CD4-positive, alpha-beta T cell treated with Interleukin-17A for 1 hour (primary cell): ENCODE results near the gene NELL1.

ENCODE experiments used
- DNase-seq: peaks from one replicate; pipeline ENCODE4 v3.0.0-alpha.2; 2020

The NELL1 gene

GRCh38 chr11:21529187-21529586, 859.8 kb downstream of the NELL1 start:
- no peak for DNase-seq

GRCh38 chr11:21534288-21534687, 864.9 kb downstream of the NELL1 start:
- DNase-seq, result no peak

DNA sequence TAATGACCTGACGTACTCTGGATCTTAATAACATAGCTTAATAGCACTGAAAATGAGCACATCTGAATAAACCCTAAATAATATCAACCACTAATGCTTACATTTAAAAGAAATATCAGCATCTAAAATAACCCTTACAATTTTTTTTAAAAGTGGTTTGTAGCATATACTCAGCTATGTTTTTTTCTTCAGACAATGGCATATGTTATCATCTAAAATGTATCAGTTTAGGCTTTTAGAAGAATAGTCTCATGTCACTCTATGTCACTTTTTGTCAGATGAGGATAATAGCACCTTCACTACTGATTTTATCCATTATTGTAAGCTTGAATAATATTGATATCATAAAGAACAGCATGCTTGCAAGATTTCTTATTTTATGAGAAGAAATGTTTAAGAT, 868.6 kb downstream of the NELL1 start:
- DNase-seq, result no peak

DNA sequence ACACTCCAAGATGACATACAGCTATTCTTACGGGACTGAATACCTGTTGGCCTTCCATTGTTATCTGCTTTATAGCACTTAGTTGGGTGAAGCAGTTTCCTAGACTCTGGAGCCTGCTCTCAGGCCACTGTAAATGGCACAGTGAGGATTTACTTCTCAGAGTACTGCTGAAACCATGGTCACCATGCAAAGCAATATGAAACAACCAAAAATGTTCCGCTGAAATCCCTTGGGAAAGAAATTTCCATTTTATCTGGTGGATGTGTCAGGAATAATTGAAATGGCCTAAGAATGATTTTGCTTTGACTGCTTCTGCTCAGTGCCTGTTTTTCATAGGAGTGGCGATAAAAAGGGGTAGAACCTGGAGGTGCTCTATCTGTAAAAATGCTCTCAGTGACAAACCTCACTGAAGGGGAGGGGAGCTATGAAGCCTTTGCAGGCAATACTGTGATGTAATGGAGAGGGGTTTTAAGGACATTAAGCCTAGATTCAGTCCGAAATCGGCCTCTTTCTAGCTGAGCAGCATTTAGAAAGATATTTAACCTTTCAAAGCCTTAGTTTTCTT, 871.9 kb downstream of the NELL1 start:
- DNase-seq, result no peak

GRCh38 chr11:21543901-21544300, 874.5 kb downstream of the NELL1 start:
- DNase-seq, result no peak

DNA sequence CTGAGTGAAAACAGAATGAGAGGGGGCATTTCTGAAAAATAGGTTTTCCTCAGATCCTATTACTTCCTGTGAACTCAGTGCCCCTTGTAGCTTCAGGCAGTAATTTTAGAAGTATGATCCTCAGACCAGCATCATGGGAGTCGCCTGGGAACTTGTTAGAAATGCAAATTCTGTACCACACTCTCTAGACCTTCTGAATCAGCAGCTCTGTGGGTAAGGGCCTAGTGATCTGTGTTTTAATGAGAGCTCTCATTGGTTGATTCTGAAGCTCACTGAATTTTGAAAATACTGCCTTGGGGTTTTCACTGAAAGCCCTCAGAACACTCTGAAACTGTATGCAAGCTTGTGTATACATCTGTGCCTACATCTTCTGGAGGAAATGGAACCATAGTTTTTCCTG, 876.3 kb downstream of the NELL1 start:
- DNase-seq, result no peak

DNA sequence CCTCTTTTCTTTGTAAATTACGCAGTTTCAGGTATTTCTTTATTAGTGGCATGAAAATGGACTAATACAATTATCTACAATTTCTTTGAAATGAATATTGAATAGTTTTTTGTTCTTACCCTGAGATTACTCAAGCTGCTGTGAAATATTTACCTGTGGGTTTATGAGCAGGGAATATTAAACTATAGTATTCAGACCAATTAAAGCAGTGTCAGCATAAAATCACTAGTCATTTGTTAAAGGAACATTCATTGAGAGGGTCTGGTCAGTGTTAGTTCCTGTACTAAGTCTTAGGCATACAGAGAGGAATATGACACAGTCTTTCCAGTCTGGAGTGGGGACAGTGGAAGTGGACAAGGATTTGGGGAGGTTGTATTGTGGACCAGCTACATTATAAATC, 877.3 kb downstream of the NELL1 start:
- DNase-seq, result no peak

GRCh38 chr11:21552911-21553310, 883.5 kb downstream of the NELL1 start:
- no peak for DNase-seq

- no peak for DNase-seq
Measured at GRCh38 chr11:21553795-21554194, 884.4 kb downstream of the NELL1 start.

DNA sequence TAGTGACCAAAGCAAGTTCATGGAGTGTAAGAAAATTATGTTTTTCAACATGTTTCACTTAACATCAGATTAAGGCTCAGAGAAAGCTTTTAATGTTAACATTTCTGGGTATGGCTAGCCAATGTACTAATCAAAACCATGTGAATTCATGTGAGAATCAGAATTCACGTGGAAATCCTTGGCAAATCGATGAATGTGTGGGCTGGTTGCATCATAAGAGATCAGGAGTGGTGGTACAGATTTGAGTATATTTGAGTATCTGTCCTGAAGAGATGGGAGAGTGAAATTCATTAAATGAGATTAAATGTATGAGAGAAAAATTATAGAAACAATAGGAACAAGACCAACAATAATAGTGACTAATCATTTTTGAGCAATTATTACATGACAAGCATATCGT, 884.9 kb downstream of the NELL1 start:
- DNase-seq, result no peak

- no peak for DNase-seq
Measured at GRCh38 chr11:21556926-21557325, 887.5 kb downstream of the NELL1 start.

DNA sequence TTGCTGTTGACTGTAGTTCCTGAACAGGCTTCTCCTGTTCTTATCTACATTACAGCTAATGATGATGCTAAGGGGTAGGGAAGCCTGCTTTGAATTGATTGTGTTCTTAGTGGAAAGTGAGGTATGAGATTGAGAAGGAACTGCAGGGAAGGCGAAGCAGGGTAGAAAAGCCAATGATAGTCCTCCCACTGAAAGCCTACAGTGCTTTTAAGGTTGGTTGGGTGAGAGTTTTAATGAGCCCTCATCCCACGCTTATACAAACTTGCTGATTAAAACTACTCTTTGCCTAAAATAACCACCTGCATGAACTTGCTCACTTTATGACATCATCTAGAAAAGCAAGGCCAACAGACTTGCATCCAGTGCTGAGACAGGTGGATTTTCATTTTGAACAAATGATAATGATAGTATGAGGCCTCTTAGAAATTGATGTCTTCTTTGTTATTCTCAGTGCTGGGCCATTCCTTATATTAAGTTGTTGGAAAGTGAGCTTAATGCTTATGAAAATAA, 891.1 kb downstream of the NELL1 start:
- no peak for DNase-seq

DNA sequence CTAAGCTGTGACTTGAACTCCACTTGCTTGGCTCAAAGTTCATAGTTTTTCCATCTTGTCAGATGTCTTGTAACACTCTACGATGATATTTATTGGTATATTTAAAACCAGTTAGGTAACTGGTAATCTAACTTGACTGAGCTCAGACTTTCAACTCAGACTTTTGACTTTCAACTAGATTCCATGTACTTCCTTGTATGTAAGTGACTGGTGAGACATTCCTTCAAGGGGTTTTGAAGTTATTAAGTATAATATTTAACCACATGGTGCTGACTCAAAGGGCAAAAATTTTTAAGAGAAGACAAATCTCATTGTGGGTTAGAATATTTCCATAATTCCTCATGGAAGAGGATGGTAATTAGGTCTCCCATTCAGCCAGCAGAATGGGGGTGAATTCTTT, 892.2 kb downstream of the NELL1 start:
- no peak for DNase-seq

GRCh38 chr11:21564095-21564494, 894.7 kb downstream of the NELL1 start:
- no peak for DNase-seq

DNA sequence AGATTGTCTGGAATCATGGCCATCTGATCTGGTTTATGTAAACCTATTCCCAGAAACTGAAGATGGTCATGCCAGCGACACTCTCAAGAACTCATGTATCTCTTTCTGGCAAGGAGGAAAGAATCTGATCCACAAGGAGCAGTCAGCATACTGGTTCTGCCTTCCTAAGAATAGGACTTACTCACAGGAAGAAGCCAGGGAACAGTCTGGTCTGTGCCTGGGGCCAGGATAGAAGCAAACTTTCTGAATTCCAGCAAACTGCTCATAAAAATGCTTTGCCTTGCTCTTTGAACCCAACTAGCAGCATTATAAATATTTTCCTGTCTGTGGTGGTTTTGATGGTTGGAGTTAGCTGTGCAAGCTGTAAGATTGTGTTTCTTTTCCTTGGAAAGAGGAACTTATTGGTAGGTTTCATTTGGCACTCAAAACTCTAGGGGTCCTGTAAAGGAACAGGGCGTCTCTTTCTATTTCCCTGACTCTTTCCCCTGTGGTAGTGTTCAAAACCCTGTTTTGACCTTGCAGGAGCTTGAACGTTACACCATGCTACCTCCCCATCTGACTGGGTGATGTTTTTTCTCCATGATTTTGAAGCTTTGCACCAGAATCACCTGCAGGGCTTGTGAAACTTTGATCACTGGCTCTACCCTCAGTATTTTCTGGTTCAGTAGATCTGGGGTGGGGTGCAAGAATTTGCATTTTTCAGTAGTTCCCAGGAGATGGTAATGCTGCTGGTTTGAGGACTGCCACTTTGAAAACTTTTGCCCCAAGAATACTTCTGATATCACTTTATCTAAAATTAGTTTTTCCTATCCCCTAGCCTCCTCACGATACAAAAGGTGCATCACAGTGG, 895.7 kb downstream of the NELL1 start:
- no peak for DNase-seq

DNA sequence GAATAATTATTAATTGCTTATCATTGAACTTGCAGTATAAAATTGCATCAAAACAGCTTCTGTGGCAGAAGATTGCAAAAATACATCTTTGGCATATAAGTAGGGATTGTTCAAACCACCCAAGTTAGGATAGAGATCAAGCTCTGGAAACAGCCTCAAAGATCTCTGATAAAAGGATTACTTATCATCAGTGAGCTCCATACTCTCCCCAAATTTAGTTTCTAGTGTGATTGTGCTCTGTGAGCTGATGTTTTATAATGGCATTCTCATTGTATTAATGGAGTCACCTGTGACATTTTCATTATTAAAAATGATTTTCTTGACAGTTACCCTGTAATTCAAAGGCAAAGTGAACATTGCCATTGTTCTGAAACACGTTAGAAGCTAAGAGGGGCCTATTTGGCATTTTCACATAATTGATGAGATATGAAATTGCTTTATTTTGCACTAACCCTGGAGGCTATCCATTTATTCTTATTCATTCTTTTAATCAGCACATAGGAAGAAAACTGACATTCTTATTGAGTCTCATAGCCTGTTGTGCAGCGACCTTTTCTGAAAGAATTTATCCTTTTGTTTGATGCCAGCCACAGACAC, 897.2 kb downstream of the NELL1 start:
- DNase-seq, result no peak

DNA sequence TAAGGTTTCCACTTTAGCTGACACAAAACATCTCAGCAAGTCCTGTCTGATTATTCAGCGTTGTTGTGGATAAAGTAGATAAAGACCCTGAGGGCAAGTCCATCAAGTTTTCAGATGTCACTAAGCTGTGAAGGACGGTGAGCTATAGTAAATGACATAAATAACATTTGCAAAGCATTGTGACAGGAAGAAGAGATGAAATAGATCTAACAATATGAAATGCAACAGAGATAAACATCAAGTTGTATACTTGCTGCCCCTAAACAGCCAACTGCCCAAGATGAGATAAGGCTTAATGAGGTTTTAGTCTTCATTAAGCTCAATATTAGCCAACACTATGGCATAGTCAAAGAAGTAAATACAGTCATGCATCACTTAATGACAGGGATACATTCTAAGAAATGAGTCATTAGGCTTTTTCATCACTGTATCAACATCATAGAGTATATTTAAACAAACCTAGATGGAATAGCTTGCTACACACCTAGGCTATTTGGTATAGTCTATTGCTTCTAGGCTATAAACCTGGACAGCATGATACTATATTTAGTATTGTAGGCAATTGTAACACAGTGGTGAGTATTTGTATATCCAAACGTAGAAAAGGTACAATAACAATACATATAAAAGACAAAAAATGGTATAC, 898.4 kb downstream of the NELL1 start:
- DNase-seq, result no peak

DNA sequence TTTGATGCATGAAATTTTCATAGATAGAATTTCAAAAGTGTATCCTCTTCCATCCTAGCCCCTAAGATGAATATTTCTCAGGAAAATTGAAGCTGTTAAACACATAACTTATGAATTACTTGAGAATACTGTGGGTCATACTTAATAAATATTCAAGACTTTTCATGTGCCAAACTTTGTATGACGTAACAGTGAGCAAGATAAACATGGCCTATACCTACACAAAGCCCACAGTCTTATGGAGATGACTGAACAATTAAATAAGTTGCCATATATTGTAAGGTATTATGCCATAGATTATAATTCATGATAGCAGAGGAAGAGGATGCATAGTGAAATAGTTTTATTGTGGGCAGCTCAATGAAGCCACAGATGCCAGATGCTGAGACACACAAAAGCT, 902.8 kb downstream of the NELL1 start:
- DNase-seq, result no peak

DNA sequence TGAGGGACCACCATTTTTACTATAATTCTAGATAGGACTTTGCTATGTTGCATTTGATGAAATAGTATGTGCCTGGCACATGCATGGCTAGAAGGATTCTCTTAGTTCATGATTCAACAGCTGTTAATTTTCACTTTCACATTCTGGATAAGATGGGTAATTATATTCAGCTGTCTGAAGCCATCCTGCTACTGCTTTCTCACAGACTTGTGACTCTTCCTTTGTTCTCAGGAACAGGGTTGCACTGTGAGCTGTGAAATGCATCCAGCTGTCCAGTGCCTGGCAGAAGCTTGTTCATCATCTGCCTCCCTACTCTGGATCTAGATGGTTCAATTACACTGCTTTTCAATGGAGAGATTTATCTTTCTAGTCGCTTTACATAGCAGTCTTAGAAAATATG, 913.4 kb downstream of the NELL1 start:
- DNase-seq, result no peak

- no peak for DNase-seq
Measured at GRCh38 chr11:21588754-21589153, 919.4 kb downstream of the NELL1 start.

DNA sequence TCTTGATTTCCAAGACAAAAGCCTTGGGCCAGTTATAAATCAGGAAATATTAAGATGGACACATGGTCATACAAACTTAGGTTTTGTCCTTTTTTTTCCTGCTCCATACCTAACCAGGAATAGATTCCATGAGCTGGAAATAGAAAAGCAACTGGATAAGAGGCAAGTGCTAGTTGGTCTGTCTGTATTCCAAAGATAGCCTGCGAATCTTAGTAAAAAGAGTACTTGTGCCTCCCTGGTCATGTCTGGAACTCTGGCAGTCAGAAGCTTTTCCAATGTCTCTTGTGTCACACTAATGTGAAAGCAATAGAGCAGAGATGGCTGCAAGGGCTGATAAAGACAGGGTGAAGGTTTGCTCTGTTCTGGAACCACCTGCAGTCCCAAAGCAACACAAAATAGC, 933.3 kb downstream of the NELL1 start:
- no peak for DNase-seq

DNA sequence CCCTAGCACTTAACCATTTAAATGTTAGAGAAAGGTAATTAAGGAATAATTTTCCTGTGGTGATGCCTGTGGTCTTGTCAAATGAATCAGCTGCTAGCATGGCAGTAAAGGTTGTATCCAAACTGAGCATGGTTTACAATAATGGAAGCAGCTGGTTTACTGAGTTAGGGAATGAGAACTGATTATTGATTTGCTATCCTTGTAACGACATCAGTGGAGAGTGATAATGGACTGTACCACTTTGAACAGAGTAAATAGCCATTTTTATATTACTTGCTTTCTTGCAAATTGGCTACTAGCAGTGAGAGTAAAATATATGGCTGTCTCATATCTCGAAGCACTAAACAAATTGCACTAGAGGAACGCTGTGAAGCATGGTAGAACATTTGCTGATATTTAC, 934.5 kb downstream of the NELL1 start:
- DNase-seq, result no peak

DNA sequence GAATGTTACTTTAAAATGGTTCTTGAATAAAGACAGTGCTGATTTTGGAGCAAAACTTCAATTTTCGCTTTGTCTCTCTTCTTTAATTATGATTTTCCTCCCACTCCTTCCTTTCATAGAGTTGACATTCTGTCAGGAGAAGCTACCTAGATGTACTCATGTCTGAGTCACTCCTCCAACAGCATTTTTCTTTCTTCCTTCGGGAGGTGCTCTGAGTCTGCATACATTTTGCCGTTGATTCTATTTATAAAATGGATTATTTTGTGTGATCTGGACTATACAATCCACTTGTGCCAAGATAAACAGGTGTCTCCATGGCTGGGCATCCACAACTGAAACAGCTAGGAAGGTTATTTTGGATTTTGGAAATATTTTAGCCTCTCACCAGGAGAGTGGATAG, 935.2 kb downstream of the NELL1 start:
- DNase-seq, result no peak

DNA sequence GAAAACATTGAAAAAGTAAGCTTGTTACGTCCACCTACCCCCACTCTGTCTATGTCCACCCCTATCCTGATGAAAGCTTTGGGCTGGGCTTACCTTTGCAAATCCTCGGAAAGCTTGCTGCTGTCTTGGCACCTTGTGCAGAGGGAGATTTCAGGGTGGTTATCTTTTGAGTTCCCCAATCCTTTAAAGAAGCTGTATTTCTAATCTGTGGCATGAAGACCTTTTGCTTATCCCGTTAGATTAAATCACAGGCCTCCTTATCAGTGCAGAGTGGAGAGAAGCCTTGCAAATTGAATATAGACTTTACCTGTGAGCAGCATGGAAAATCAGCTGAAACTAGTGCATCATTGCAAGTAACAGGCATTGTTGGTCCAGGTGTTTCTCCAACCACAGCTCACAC, 942.9 kb downstream of the NELL1 start:
- DNase-seq, result no peak
